Measurements from ENCODE around the gene TNFRSF14.

Gene TNFRSF14

GRCh38 chr1:2591581-2592261 is 35.5 kb downstream of the TNFRSF14 start:
- Histone ChIP-seq H3K9ac (no peak overlapping the region), H3K27ac (no peak overlapping the region), H3K4me3 (no peak overlapping the region), H3K4me2 (peak overlapping the region; percentile 22; the same call in 1 of the 2 replicates), H3K27me3 (peaks cover 15% of the 10 kb centered on the region; the same call in 1 of the 2 replicates), H3K4me1 (peaks cover 65% of the 10 kb centered on the region), H3K9me3 (no peaks in the 10 kb centered on the region), H4K20me1 (peaks cover 24% of the 10 kb centered on the region), H3K36me3 (peaks cover 9% of the 10 kb centered on the region)
- no peak for TF ChIP-seq Cebpa-rat (IDR thresholded peaks at IDR 0.05)

- Histone ChIP-seq H3K36me3 (peaks cover 9% of the 10 kb centered on the region), H3K27me3 (peaks cover 23% of the 10 kb centered on the region), H3K4me3 (no peak overlapping the region), H3K9me3 (no peaks in the 10 kb centered on the region), H4K20me1 (peaks cover 34% of the 10 kb centered on the region), H3K4me1 (peaks cover 68% of the 10 kb centered on the region), H3K9ac (peak overlapping the region; percentile 53; the same call in 1 of the 2 replicates), H3K4me2 (peak overlapping the region; percentile 72), H3K27ac (peak overlapping the region; percentile 8; the same call in 1 of the 2 replicates)
- TF ChIP-seq Cebpa-rat (IDR thresholded peaks at IDR 0.05), result no peak
These were observed 36.5 kb downstream of the TNFRSF14 start for GRCh38 chr1:2592672-2593071.

- no peaks in the 10 kb centered on the region for H3K9me3 ChIP-seq
- TF ChIP-seq Cebpa-rat (IDR thresholded peaks at IDR 0.05), result no peak
- H3K4me3 ChIP-seq, result no peak overlapping the region
- peaks cover 39% of the 10 kb centered on the region for H4K20me1 ChIP-seq
- H3K4me1 ChIP-seq, result peaks cover 68% of the 10 kb centered on the region
- peaks cover 9% of the 10 kb centered on the region for H3K36me3 ChIP-seq
- H3K4me2 ChIP-seq, result peak overlapping the region; percentile 72
- H3K27me3 ChIP-seq, result peaks cover 28% of the 10 kb centered on the region
- no peak overlapping the region for H3K9ac ChIP-seq
- H3K27ac ChIP-seq, result peak overlapping the region; percentile 8; the same call in 1 of the 2 replicates
These were observed 37.2 kb downstream of the TNFRSF14 start for GRCh38 chr1:2593251-2593878.

GRCh38 chr1:2594001-2594640 is 38.0 kb downstream of the TNFRSF14 start:
- peak overlapping the region; percentile 72 for H3K4me2 ChIP-seq
- peaks cover 5% of the 10 kb centered on the region for H3K9me3 ChIP-seq
- no peak overlapping the region for H3K9ac ChIP-seq
- no peak overlapping the region; the same call in 1 of the 2 replicates for H3K27ac ChIP-seq
- peaks cover 32% of the 10 kb centered on the region for H3K27me3 ChIP-seq
- no peak overlapping the region for H3K4me3 ChIP-seq
- no peak for TF ChIP-seq Cebpa-rat (IDR thresholded peaks at IDR 0.05)
- peaks cover 6% of the 10 kb centered on the region for H3K36me3 ChIP-seq
- peaks cover 64% of the 10 kb centered on the region for H3K4me1 ChIP-seq
- H4K20me1 ChIP-seq, result peaks cover 31% of the 10 kb centered on the region

- no peak overlapping the region for H3K9ac ChIP-seq
- H4K20me1 ChIP-seq, result peaks cover 26% of the 10 kb centered on the region
- H3K4me1 ChIP-seq, result peaks cover 60% of the 10 kb centered on the region
- peaks cover 32% of the 10 kb centered on the region for H3K27me3 ChIP-seq
- no peak overlapping the region for H3K4me3 ChIP-seq
- peaks cover 5% of the 10 kb centered on the region for H3K9me3 ChIP-seq
- H3K36me3 ChIP-seq, result peaks cover under 1% of the 10 kb centered on the region; the same call in 1 of the 2 replicates
- peak overlapping the region; percentile 72; the same call in 1 of the 2 replicates for H3K4me2 ChIP-seq
- no peak for TF ChIP-seq Cebpa-rat (IDR thresholded peaks at IDR 0.05)
- H3K27ac ChIP-seq, result no peak overlapping the region
These were observed 38.5 kb downstream of the TNFRSF14 start for GRCh38 chr1:2594641-2595131.

GRCh38 chr1:2595261-2595811 is 39.2 kb downstream of the TNFRSF14 start:
- no peak for TF ChIP-seq Cebpa-rat (IDR thresholded peaks at IDR 0.05)
- Histone ChIP-seq H3K27ac (no peak overlapping the region), H3K9ac (no peak overlapping the region), H3K4me2 (no peak overlapping the region), H3K36me3 (no peaks in the 10 kb centered on the region), H3K4me1 (peaks cover 60% of the 10 kb centered on the region), H3K9me3 (peaks cover 5% of the 10 kb centered on the region), H3K27me3 (peaks cover 38% of the 10 kb centered on the region), H3K4me3 (no peak overlapping the region), H4K20me1 (peaks cover 20% of the 10 kb centered on the region)

- Histone ChIP-seq H3K4me1 (peaks cover 60% of the 10 kb centered on the region), H3K36me3 (no peaks in the 10 kb centered on the region), H3K4me3 (no peak overlapping the region), H3K9me3 (peaks cover 5% of the 10 kb centered on the region), H3K27ac (no peak overlapping the region), H3K9ac (no peak overlapping the region), H4K20me1 (peaks cover 20% of the 10 kb centered on the region), H3K27me3 (peaks cover 41% of the 10 kb centered on the region), H3K4me2 (peak overlapping the region; percentile 84)
- no peak for TF ChIP-seq Cebpa-rat (IDR thresholded peaks at IDR 0.05)
These were observed 39.8 kb downstream of the TNFRSF14 start for GRCh38 chr1:2595812-2596529.

- Histone ChIP-seq H3K27me3 (peaks cover 45% of the 10 kb centered on the region), H3K4me3 (peak overlapping the region; percentile 16; the same call in 1 of the 2 replicates), H3K36me3 (no peaks in the 10 kb centered on the region), H3K9me3 (peaks cover 5% of the 10 kb centered on the region), H3K27ac (no peak overlapping the region), H3K9ac (no peak overlapping the region), H3K4me1 (peaks cover 60% of the 10 kb centered on the region), H3K4me2 (peak overlapping the region; percentile 84), H4K20me1 (peaks cover 20% of the 10 kb centered on the region)
- TF ChIP-seq Cebpa-rat (IDR thresholded peaks at IDR 0.05), result no peak
These were observed 40.6 kb downstream of the TNFRSF14 start for GRCh38 chr1:2596530-2597333.
